Esophagus muscularis mucosa (tissue), 4 donors: ENCODE data around the gene IQSEC3. TPM values are rescaled to one million over a fixed set of nuclear protein-coding genes. Genes with fewer than 3 reads are reported as not detected.

Source experiments
- DNase-seq: peaks from one replicate; pipeline ENCODE4 v3.0.0-alpha.2; 2017; ENCODE audit errors: extremely low spot score
- H3K27ac ChIP-seq, 4 donors: fragments of 200-600 bp; sonication (generic); replicated peaks in 1 of 4; 1 replicate in 3 of 4; 2 replicates in 1 of 4; pipeline ENCODE4 v1.5.1; 2016 to 2019; ENCODE audit warnings: mild to moderate bottlenecking in 1 of 4
- H3K27me3 ChIP-seq, 4 donors: fragments of 200-600 bp; sonication (generic); one replicate each; pipeline versions ENCODE4 v1.5.1 to v1.6.0; 2016 to 2019
- H3K36me3 ChIP-seq, 4 donors: fragments of 200-600 bp; sonication (generic); one replicate each; pipeline ENCODE4 v1.5.1; 2016 to 2019
- H3K4me1 ChIP-seq, 4 donors: fragments of 200-600 bp; sonication (generic); one replicate each; pipeline ENCODE4 v1.5.1; 2016 to 2019
- H3K4me3 ChIP-seq, 4 donors: fragments of 200-600 bp; sonication (generic); 1 replicate in 2 of 4; 2 replicates in 2 of 4; pipeline ENCODE4 v1.5.1; 2016 to 2019; ENCODE audit warnings: mild to moderate bottlenecking in 4 of 4, moderate library complexity in 1 of 4
- H3K9me3 ChIP-seq, 4 donors: fragments of 200-600 bp; sonication (generic); 1 replicate in 3 of 4; 2 replicates in 1 of 4; pipeline ENCODE4 v1.5.1; 2016 to 2019
- EP300 ChIP-seq: sonication (generic); formaldehyde crosslinking; IDR thresholded peaks from one replicate; pipeline ENCODE4 v1.6.1; 2017; ENCODE audit warnings: antibody characterized with exemption
- POLR2A ChIP-seq: fragments of 450-650 bp; IDR thresholded peaks from one replicate; pipeline ENCODE4 v1.6.1; 2017; ENCODE audit warnings: antibody characterized with exemption, moderate library complexity, mild to moderate bottlenecking, low read depth
- POLR2AphosphoS5 ChIP-seq, 2 donors: sonication (generic); formaldehyde crosslinking; IDR thresholded peaks; one replicate each; pipeline ENCODE4 v1.6.1; 2017; ENCODE audit warnings: antibody characterized with exemption in 2 of 2
- WGBS: methylation state at CpG from one replicate; pipeline ENCODE4 v1.1.5; 2018; 5-methylcytosine and 5-hydroxymethylcytosine counted together
- intact Hi-C: fragments of 100-400 bp; cut with DNase I; formaldehyde crosslinking; loops from one replicate; pipeline ENCODE4 v1.15.1; 2023
- total RNA-seq, 4 donors: library from RNA; depleted of rRNA; stranded (reverse); fragments of >200 nt; gene quantifications; one replicate each; pipeline versions ENCODE4 v1.1.0 to v1.2.1, GENCODE V29; 2016
- TF ChIP-seq, protein P1 (sequence below), 3 experiments: fragments of 200-600 bp in 2 of 3; fragments of 450-650 bp in 1 of 3; sonication (generic) in 2 of 3; IDR thresholded peaks; one replicate each; pipeline ENCODE4 v1.5.1; 2017 to 2019; ENCODE audit warnings: antibody characterized with exemption in 3 of 3, mild to moderate bottlenecking in 2 of 3, moderate library complexity in 1 of 3

The IQSEC3 gene
- total RNA-seq, 4 donors from 2014 or later = 0.26 to 2.3 (median 1.4) TPM

DNA sequence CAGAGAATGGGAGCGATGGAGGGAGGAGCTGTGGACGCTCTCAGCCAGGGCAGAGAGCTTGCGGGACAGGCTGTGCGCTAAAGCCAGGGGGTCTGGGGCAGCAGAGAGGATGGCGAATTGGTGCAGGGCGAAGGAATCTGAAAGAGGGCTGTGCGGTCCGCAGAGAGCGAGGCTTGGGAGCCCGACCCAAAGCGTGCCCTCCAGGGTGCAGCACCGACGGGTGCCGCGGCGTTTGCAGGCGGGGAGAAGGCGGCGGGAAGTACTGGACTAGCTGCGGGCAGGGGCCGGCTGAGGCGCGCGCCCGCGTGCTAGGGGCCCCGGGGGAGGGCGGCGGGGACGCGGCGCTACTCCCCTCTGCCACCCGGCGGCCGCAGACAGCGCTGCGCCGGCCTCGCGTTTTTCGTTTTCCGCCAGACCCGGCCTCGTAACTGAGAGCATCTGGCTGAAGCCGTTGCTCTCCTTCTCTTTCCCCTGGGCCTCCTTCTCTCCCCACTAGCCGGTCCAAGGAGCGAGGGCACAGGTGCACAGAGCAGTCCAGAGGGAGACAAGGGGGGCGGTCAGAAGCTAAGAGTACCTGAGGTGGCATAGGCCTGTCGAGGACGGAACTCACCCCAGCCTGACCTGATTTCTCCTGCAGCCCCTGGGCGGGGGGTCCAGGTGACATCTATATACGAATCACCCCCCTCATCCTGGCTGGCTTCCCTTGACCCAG, 122.5 kb downstream of the IQSEC3 start:
- TF ChIP-seq POLR2AphosphoS5 (IDR thresholded peaks at IDR 0.05) (no peak), EP300 (no peak)
- TF ChIP-seq, protein P1, sequence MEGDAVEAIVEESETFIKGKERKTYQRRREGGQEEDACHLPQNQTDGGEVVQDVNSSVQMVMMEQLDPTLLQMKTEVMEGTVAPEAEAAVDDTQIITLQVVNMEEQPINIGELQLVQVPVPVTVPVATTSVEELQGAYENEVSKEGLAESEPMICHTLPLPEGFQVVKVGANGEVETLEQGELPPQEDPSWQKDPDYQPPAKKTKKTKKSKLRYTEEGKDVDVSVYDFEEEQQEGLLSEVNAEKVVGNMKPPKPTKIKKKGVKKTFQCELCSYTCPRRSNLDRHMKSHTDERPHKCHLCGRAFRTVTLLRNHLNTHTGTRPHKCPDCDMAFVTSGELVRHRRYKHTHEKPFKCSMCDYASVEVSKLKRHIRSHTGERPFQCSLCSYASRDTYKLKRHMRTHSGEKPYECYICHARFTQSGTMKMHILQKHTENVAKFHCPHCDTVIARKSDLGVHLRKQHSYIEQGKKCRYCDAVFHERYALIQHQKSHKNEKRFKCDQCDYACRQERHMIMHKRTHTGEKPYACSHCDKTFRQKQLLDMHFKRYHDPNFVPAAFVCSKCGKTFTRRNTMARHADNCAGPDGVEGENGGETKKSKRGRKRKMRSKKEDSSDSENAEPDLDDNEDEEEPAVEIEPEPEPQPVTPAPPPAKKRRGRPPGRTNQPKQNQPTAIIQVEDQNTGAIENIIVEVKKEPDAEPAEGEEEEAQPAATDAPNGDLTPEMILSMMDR (IDR thresholded peaks at IDR 0.05) = peak; percentile 69 to 85 (median 79)
- no peaks in the 10 kb centered on the region for H3K9me3 ChIP-seq
- intact Hi-C loops = no loop called here

DNA sequence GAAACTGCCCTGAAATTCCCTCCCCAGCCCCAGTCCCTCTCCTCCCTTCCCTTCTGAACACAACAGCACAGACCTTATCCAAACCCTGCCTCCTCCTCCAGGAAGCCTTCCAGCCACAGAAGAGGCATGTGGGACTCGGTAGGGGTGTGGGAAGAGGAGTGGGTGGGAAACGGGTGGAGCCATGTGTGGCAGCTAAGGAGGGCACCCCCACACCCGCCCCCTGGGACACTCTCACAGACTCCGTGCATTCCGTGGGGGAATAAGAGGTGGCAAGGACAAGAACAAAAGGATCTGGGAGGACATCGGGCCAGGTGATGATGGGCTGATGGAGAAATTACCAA, 123.0 kb downstream of the IQSEC3 start:
- Histone ChIP-seq H3K4me3 (no peak overlapping the region), H3K27me3 (peaks cover 0 to 49% (median 4%) of the 10 kb centered on the region in 4 donors), H3K4me1 (peaks cover 11 to 18% (median 16%) of the 10 kb centered on the region in 4 donors), H3K27ac (no peak overlapping the region), H3K36me3 (no peaks in the 10 kb centered on the region), H3K9me3 (no peaks in the 10 kb centered on the region)
- no peak for DNase-seq
- intact Hi-C loops = no loop called here
- TF ChIP-seq, protein P1 (IDR thresholded peaks at IDR 0.05) = no peak
- TF ChIP-seq EP300 (no peak), POLR2A (no peak), POLR2AphosphoS5 (IDR thresholded peaks at IDR 0.05) (no peak)
- WGBS = 74% methylated on average over 6 of the region's 6 CpGs

More for the DNA sequence above, 122.5 kb downstream of the IQSEC3 start:
- 25% methylated on average over 11 of the region's 52 CpGs for WGBS
- no peak for DNase-seq
- Histone ChIP-seq H3K4me1 (peaks cover 11 to 18% (median 16%) of the 10 kb centered on the region in 4 donors), H3K27me3 (peaks cover 0 to 44% (median 2%) of the 10 kb centered on the region in 4 donors), H3K36me3 (no peaks in the 10 kb centered on the region), H3K4me3 (peak overlapping the region; percentile 44 to 66 (median 56)), H3K27ac (no peak overlapping the region)

DNA sequence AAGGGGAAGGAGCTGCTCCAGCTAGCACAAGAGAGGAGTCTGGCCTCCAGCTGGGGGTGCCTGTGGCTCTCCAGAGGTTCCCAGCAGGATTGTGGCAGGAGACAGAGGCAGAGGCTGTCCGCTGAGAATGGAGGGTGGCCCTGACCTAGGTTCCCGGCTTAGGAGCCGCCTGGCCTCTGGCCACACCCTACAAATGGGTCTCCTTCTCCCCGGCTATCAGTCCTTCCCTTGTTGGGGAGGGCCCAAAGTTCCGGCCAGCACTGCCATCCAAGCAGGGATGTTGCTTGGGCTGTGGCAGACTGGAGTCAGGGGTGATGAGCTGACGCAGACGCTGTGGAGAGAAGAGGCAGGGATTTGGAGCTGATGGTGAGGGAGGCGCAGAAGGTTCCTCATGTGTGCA, 124.3 kb downstream of the IQSEC3 start:
- peaks cover 0 to 62% (median 4%) of the 10 kb centered on the region in 4 donors for H3K27me3 ChIP-seq
- H3K4me1 ChIP-seq = peaks cover 11 to 18% (median 16%) of the 10 kb centered on the region in 4 donors
- H3K4me3 ChIP-seq = no peak overlapping the region
- DNase-seq = no peak
- no peaks in the 10 kb centered on the region for H3K9me3 ChIP-seq
- intact Hi-C loops = no loop called here
- no peaks in the 10 kb centered on the region for H3K36me3 ChIP-seq
- WGBS = 93% methylated on average over 5 of the region's 8 CpGs
- TF ChIP-seq, protein P1 (IDR thresholded peaks at IDR 0.05) = no peak
- no peak for TF ChIP-seq POLR2A
- TF ChIP-seq EP300 = no peak
- no peak for TF ChIP-seq POLR2AphosphoS5 (IDR thresholded peaks at IDR 0.05)
- no peak overlapping the region for H3K27ac ChIP-seq

DNA sequence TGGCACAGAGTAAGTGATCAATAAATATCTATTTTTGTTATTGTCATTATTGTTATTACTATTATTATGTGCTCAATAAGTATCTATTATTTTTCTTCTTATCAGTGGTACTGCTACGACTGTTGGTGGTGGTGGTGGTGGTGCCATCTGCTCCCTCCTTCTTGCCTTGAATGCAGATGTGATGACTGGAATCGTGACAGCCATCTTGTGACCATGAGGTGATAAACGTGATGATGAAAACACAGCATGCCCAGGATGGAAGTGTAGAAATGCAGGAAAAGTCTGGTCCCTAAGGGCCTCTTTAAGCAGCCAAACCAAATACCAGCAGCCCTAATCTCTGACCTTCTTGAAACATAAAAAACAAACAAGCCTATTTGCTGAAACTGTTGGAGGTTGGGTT, 125.0 kb downstream of the IQSEC3 start:
- Histone ChIP-seq H3K36me3 (no peaks in the 10 kb centered on the region), H3K27me3 (peaks cover 0 to 69% (median 4%) of the 10 kb centered on the region in 4 donors), H3K4me3 (no peak overlapping the region), H3K9me3 (no peaks in the 10 kb centered on the region), H3K27ac (no peak overlapping the region), H3K4me1 (peaks cover 11 to 18% (median 16%) of the 10 kb centered on the region in 4 donors)
- 83% methylated on average over 3 of the region's 3 CpGs for WGBS
- intact Hi-C loops = no loop called here
- no peak for TF ChIP-seq POLR2A
- TF ChIP-seq, protein P1 (IDR thresholded peaks at IDR 0.05) = no peak
- TF ChIP-seq POLR2AphosphoS5 (IDR thresholded peaks at IDR 0.05) = no peak
- no peak for TF ChIP-seq EP300
- DNase-seq = no peak
